ENCODE measurements around the gene TCP11X2. TPM values are rescaled to one million over a fixed set of nuclear protein-coding genes. Genes with fewer than 3 reads are reported as not detected.
A peak's percentile ranks its signal among the peaks of the same experiment; 100 is the strongest.
"Not testable (repeated sequence)": the region's sequence is repeated elsewhere in the genome, so short reads cannot be mapped to it uniquely, and the experiment has no call there.

The TCP11X2 gene
- total and polyA plus RNA-seq, 11 donors = not detected

DNA sequence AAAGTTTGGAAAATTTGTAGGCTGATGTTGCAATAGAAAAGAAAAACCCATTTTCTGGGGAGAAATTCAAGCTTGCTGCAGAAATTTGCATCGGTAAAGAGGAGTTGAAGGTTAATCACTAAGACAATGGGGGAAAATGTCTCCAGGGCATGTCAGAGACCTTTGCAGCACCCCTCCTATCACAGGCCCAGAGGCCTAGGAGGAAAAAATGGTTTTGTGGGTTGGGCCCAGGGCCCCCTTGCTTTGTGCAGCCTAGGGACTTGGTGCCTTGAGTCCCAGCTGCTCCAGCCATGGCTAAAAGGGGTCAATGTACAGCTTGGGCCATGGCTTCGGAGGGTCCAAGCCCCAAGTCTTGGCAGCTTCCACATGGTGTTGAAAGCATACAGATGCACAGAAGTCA, 27.1 kb upstream of the TCP11X2 start:
- TF ChIP-seq, protein P1, sequence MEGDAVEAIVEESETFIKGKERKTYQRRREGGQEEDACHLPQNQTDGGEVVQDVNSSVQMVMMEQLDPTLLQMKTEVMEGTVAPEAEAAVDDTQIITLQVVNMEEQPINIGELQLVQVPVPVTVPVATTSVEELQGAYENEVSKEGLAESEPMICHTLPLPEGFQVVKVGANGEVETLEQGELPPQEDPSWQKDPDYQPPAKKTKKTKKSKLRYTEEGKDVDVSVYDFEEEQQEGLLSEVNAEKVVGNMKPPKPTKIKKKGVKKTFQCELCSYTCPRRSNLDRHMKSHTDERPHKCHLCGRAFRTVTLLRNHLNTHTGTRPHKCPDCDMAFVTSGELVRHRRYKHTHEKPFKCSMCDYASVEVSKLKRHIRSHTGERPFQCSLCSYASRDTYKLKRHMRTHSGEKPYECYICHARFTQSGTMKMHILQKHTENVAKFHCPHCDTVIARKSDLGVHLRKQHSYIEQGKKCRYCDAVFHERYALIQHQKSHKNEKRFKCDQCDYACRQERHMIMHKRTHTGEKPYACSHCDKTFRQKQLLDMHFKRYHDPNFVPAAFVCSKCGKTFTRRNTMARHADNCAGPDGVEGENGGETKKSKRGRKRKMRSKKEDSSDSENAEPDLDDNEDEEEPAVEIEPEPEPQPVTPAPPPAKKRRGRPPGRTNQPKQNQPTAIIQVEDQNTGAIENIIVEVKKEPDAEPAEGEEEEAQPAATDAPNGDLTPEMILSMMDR (IDR thresholded peaks at IDR 0.05) = no peak
- Histone ChIP-seq H3K36me3 (no peaks in the 10 kb centered on the region), H3K4me3 (no peak overlapping the region), H3K9me3 (peaks cover 0 to 8% (median 0%) of the 10 kb centered on the region in 12 donors), H3K27ac (no peak overlapping the region), H3K27me3 (peaks cover 0 to 13% (median 0%) of the 10 kb centered on the region in 9 donors), H3K4me1 (no peaks in the 10 kb centered on the region)
- WGBS, 4 donors = 78 to 100% (median 88%) methylated on average over 1 to 2 of the region's 2 CpGs
- intact Hi-C loops (cut with DNase I) = loop anchor here in 1 of 10 donors (10.0 kb wide), 1 partner anchor 206 kb away; no protein-coding TSS in a partner anchor
- no peak for DNase-seq
- no peak for ATAC-seq

GRCh38 chrX:102491766-102492165, 20.2 kb upstream of the TCP11X2 start:
- Histone ChIP-seq H3K9me3 (peaks cover 0 to 5% (median 0%) of the 10 kb centered on the region in 12 donors), H3K4me3 (no peak overlapping the region), H3K27me3 (peaks cover 0 to 10% (median 0%) of the 10 kb centered on the region in 9 donors), H3K36me3 (no peaks in the 10 kb centered on the region), H3K27ac (no peak overlapping the region), H3K4me1 (no peaks in the 10 kb centered on the region)
- ATAC-seq = no peak
- no peak for DNase-seq
- TF ChIP-seq, protein P1 (IDR thresholded peaks at IDR 0.05) = no peak
- no peak for TF ChIP-seq POLR2A (IDR thresholded peaks at IDR 0.05)
- intact Hi-C loops (cut with DNase I) = loop anchor here in 1 of 10 donors (10.0 kb wide), 1 partner anchor 213 kb away; no protein-coding TSS in a partner anchor

GRCh38 chrX:102478765-102479164, 7.2 kb upstream of the TCP11X2 start:
- H3K4me1 ChIP-seq; H3K4me3 ChIP-seq; intact Hi-C loops (cut with DNase I); H3K27me3 ChIP-seq; H3K27ac ChIP-seq; H3K9me3 ChIP-seq; DNase-seq; H3K36me3 ChIP-seq: not testable (repeated sequence)
- 14 to 54% (median 32%) methylated on average over 1 to 4 of the region's 5 CpGs for WGBS, 4 donors
- ATAC-seq = peak in 3 of 4 donors; percentile 45 to 66 (median 48)

DNA sequence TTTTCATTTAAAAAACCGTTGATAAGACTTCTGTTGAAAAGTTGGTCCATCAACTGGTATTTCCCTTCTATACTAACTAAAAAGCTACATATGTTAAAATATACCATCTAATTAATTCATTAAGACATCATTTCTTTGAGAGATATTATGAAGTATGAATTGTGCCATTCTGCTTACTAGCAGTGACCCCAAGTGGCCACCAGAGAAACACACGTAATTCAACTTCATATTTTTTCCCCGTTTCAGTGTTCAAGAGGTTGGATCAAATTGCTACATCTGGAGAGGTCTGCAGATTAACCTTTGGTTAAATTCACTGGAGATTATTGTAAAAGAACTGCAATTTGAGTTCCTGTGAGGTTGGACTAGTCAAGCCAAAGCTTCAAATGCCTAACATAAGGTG, 1.4 kb downstream of the TCP11X2 start:
- H3K9me3 ChIP-seq; H3K4me3 ChIP-seq; ATAC-seq; H3K36me3 ChIP-seq; DNase-seq; H3K4me1 ChIP-seq; H3K27me3 ChIP-seq; H3K27ac ChIP-seq; intact Hi-C loops (cut with DNase I): not testable (repeated sequence)
- WGBS, 4 donors = no CpG with 5 or more reads among the region's 3 CpGs

GRCh38 chrX:102458615-102459014, 13.0 kb downstream of the TCP11X2 start:
- peak in 1 of 4 donors; percentile 22 for ATAC-seq
- H3K4me1 ChIP-seq; intact Hi-C loops (cut with DNase I); H3K36me3 ChIP-seq; DNase-seq; H3K9me3 ChIP-seq; H3K27ac ChIP-seq; H3K27me3 ChIP-seq; H3K4me3 ChIP-seq: not testable (repeated sequence)
- WGBS, 4 donors = no CpG with 5 or more reads among the region's 4 CpGs

- H3K9me3 ChIP-seq; intact Hi-C loops (cut with DNase I); H3K36me3 ChIP-seq; H3K27me3 ChIP-seq; H3K4me1 ChIP-seq; H3K27ac ChIP-seq; ATAC-seq; H3K4me3 ChIP-seq; DNase-seq: not testable (repeated sequence)
- no CpG with 5 or more reads among the region's 11 CpGs for WGBS, 4 donors
These were observed 31.7 kb downstream of the TCP11X2 start, which contains the start of gene NXF2B for GRCh38 chrX:102439908-102440307. NXF2B (minus strand) TSS chrX:102440008; CDS start chrX:102380036, 59,972 bp downstream.

GRCh38 chrX:102414493-102414892, 57.1 kb downstream of the TCP11X2 start:
- H3K27ac ChIP-seq; intact Hi-C loops (cut with DNase I); DNase-seq; H3K36me3 ChIP-seq; H3K27me3 ChIP-seq; H3K9me3 ChIP-seq; H3K4me1 ChIP-seq; H3K4me3 ChIP-seq; ATAC-seq: not testable (repeated sequence)
- no CpG with 5 or more reads among the region's 4 CpGs for WGBS, 4 donors

Data from heart left ventricle (tissue), 16 donors.